Astrocyte (in vitro differentiated cells and primary cell): ENCODE measurements around the gene ECI1. TPM values are rescaled to one million over a fixed set of nuclear protein-coding genes. Genes with fewer than 3 reads are reported as not detected.

Source experiments
- DNase-seq: peaks from one replicate; pipeline ENCODE4 v3.0.0-alpha.2; 2010; ENCODE audit warnings: low read depth
- FAIRE-seq: peaks from 2 replicates; lab custom pipeline; 2011; peaks lifted over from hg19 to GRCh38; lab: Jason Lieb, UNC
- H2AFZ ChIP-seq: 2 replicates; pipeline ENCODE4 v1.6.0; 2012; ENCODE audit warnings: low read depth, low read length, inconsistent platforms
- H3K27ac ChIP-seq: 2 replicates; pipeline ENCODE4 v1.5.1; 2011; ENCODE audit warnings: low read depth, low read length, inconsistent platforms
- H3K27me3 ChIP-seq: 2 replicates; pipeline ENCODE4 v1.6.0; 2011; ENCODE audit warnings: low read length, inconsistent platforms; ENCODE audit not compliant: insufficient read depth
- H3K36me3 ChIP-seq: 2 replicates; pipeline ENCODE4 v1.5.1; 2011; ENCODE audit warnings: low read length, inconsistent platforms; ENCODE audit not compliant: insufficient read depth
- H3K4me1 ChIP-seq: 2 replicates; pipeline ENCODE4 v1.5.1; 2011; ENCODE audit warnings: low read length, inconsistent platforms; ENCODE audit not compliant: insufficient read depth
- H3K4me2 ChIP-seq: 2 replicates; pipeline ENCODE4 v1.6.0; 2012; ENCODE audit warnings: low read length, inconsistent platforms
- H3K4me3 ChIP-seq: 2 replicates; pipeline ENCODE4 v1.5.1; 2011; ENCODE audit warnings: low read depth, mild to moderate bottlenecking, low read length, inconsistent platforms; ENCODE audit not compliant: insufficient read depth
- H3K79me2 ChIP-seq: 2 replicates; pipeline ENCODE4 v1.6.0; 2012; ENCODE audit warnings: mild to moderate bottlenecking, low read length, inconsistent platforms; ENCODE audit not compliant: insufficient read depth
- H3K9ac ChIP-seq: 2 replicates; pipeline ENCODE4 v1.6.0; 2012; ENCODE audit warnings: mild to moderate bottlenecking, low read length, inconsistent platforms
- H3K9me3 ChIP-seq: 2 replicates; pipeline ENCODE4 v1.5.1; 2012; ENCODE audit warnings: low read depth, mild to moderate bottlenecking, low read length, inconsistent platforms; ENCODE audit not compliant: insufficient read depth
- H4K20me1 ChIP-seq: 2 replicates; pipeline ENCODE4 v1.6.0; 2012; ENCODE audit warnings: low read length, inconsistent platforms; ENCODE audit not compliant: insufficient read depth
- H3K27ac Mint-ChIP-seq: one replicate; pipeline ENCODE4 v1.8.0; 2021; ENCODE audit warnings: mild to moderate bottlenecking, mixed read lengths; ENCODE audit not compliant: unreplicated experiment
- H3K27me3 Mint-ChIP-seq: one replicate; pipeline ENCODE4 v1.8.0; 2021; ENCODE audit warnings: low read depth, mixed read lengths; ENCODE audit not compliant: unreplicated experiment
- H3K36me3 Mint-ChIP-seq: one replicate; pipeline ENCODE4 v1.8.0; 2021; ENCODE audit warnings: low read depth, mixed read lengths; ENCODE audit not compliant: unreplicated experiment
- H3K4me1 Mint-ChIP-seq: one replicate; pipeline ENCODE4 v1.8.0; 2021; ENCODE audit warnings: low read depth, mixed read lengths; ENCODE audit not compliant: unreplicated experiment
- H3K4me3 Mint-ChIP-seq: one replicate; pipeline ENCODE4 v1.8.0; 2021; ENCODE audit warnings: mild to moderate bottlenecking, moderate library complexity, mixed read lengths; ENCODE audit not compliant: unreplicated experiment
- H3K9me3 Mint-ChIP-seq: one replicate; pipeline ENCODE4 v1.8.0; 2021; ENCODE audit warnings: mild to moderate bottlenecking, mixed read lengths; ENCODE audit not compliant: unreplicated experiment
- EZH2 ChIP-seq: IDR thresholded peaks from 2 replicates; pipeline ENCODE4 v1.6.1; 2012; ENCODE audit warnings: mild to moderate bottlenecking, low read length, inconsistent platforms; ENCODE audit not compliant: insufficient read depth
- total RNA-seq: library from RNA; stranded (reverse); gene quantifications from 2 replicates; pipeline ENCODE4 v1.2.1, GENCODE V29; 2021
- TF ChIP-seq, protein P1 (sequence below): IDR thresholded peaks from 2 replicates; pipeline ENCODE4 v1.5.1; 2011; ENCODE audit warnings: low read depth, mild to moderate bottlenecking, inconsistent platforms, low read length, moderate library complexity; ENCODE audit not compliant: insufficient read depth

Gene ECI1
- total RNA-seq, 1 donor from 2014 or later, result 53.4 TPM

DNA sequence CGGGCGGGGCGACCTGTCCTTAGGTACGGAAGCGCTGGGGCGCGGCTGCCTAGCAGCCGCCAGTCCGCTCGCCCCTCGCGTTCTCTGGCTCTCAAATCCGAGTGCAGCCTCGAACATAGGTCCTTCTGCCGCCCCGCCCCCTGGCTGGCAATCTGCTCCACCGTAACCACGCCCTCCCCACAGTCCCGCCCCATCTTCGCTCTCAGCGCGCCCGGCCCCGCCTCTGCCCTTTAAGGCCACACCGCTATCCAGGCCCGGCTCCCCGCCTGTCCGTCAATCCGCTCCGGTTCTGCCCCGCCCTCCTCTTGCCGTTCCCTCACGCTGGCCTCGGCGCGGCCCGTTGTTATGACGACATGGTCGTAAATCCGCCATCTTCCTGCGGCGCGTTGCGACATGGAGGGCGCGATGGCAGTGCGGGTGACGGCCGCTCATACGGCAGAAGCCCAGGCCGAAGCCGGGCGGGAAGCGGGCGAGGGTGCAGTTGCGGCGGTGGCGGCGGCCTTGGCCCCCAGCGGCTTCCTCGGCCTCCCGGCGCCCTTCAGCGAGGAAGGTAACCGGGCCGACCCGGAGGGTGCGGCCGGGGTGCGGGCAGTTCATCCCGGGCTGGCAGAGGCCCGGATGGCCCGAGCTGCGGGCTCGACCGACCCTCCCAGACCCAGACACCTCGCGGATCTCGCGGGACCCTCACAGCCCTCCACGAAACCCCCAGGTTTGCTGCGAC is 28.0 kb downstream of the ECI1 start, which contains the start of gene E4F1:
TSS of gene E4F1 (plus strand) at position 371 of the 721 bp plus-strand sequence. CDS start at position 394, 23 bp downstream.
- H4K20me1 ChIP-seq, result peaks cover 39% of the 10 kb centered on the region
- peak within 1 kb of the TSS; percentile 91 for H2AFZ ChIP-seq
- Mint-ChIP-seq H3K36me3 (peaks cover 4% of the 10 kb centered on the region), H3K27ac (peak within 1 kb of the TSS; percentile 77), H3K9me3 (no peaks in the 10 kb centered on the region), H3K4me1 (peaks cover 7% of the 10 kb centered on the region), H3K4me3 (peak within 1 kb of the TSS; percentile 90), H3K27me3 (no peaks in the 10 kb centered on the region)
- no peaks in the 10 kb centered on the region for H3K36me3 ChIP-seq
- H3K4me2 ChIP-seq, result peak within 1 kb of the TSS; percentile 100
- no peak for TF ChIP-seq EZH2
- TF ChIP-seq, protein P1, sequence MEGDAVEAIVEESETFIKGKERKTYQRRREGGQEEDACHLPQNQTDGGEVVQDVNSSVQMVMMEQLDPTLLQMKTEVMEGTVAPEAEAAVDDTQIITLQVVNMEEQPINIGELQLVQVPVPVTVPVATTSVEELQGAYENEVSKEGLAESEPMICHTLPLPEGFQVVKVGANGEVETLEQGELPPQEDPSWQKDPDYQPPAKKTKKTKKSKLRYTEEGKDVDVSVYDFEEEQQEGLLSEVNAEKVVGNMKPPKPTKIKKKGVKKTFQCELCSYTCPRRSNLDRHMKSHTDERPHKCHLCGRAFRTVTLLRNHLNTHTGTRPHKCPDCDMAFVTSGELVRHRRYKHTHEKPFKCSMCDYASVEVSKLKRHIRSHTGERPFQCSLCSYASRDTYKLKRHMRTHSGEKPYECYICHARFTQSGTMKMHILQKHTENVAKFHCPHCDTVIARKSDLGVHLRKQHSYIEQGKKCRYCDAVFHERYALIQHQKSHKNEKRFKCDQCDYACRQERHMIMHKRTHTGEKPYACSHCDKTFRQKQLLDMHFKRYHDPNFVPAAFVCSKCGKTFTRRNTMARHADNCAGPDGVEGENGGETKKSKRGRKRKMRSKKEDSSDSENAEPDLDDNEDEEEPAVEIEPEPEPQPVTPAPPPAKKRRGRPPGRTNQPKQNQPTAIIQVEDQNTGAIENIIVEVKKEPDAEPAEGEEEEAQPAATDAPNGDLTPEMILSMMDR, result no peak
- DNase-seq, result peak; percentile 99
- peak within 1 kb of the TSS; percentile 70 for H3K27ac ChIP-seq
- H3K4me1 ChIP-seq, result peaks cover 9% of the 10 kb centered on the region
- H3K9ac ChIP-seq, result peak within 1 kb of the TSS; percentile 95
- FAIRE-seq, result no peak
- H3K4me3 ChIP-seq, result peak within 1 kb of the TSS; percentile 88
- no peaks in the 10 kb centered on the region for H3K27me3 ChIP-seq
- H3K79me2 ChIP-seq, result peaks cover 46% of the 10 kb centered on the region
- H3K9me3 ChIP-seq, result no peaks in the 10 kb centered on the region

DNA sequence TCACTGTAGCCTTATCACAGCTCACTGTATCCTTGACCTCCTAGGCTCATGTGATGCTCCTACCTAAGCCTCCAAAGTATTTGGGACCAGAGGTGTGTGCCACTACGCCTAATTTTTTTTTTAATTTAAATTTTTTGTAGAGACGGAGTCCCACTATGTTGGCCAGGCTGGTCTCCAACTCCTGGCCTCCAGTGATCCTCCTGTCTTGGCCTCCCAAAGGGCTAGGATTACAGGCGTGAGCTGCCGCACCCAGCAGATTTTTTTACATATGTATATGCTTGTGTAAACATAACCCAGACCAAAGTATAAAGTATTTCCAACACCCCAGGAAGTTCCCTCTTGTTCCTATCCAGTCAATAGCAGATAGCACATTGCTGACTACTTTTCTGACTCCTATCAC is 35.1 kb downstream of the ECI1 start:
- TF ChIP-seq EZH2, result no peak
- TF ChIP-seq, protein P1, result no peak
- FAIRE-seq, result no peak
- H2AFZ ChIP-seq, result no peak overlapping the region
- H3K79me2 ChIP-seq, result peaks cover 29% of the 10 kb centered on the region
- peaks cover 19% of the 10 kb centered on the region for H3K4me1 ChIP-seq
- no peak overlapping the region for H3K27ac ChIP-seq
- no peaks in the 10 kb centered on the region for H3K9me3 ChIP-seq
- Mint-ChIP-seq H3K36me3 (no peaks in the 10 kb centered on the region), H3K4me3 (peak overlapping the region; percentile 87), H3K9me3 (no peaks in the 10 kb centered on the region), H3K27me3 (no peaks in the 10 kb centered on the region), H3K27ac (peak overlapping the region; percentile 26), H3K4me1 (peaks cover 12% of the 10 kb centered on the region)
- H3K36me3 ChIP-seq, result no peaks in the 10 kb centered on the region
- H3K4me3 ChIP-seq, result no peak overlapping the region
- DNase-seq, result no peak
- H4K20me1 ChIP-seq, result peaks cover 19% of the 10 kb centered on the region
- H3K27me3 ChIP-seq, result no peaks in the 10 kb centered on the region
- no peak overlapping the region for H3K4me2 ChIP-seq
- no peak overlapping the region for H3K9ac ChIP-seq

DNA sequence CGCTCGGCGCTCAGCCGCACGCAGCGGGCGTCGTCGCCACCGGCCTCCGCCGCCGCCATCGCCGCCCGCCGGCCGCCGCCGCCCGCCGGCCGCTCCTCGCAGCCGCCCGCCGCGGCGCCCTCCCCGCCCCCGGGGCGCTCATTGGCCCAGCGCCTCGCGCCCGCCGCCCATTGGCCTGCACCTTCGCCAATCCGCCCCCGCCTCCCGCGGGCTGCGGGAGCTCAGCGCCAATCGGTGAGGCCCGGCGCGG is 36.7 kb downstream of the ECI1 start, which contains the start of gene PGP:
TSS of gene PGP (minus strand) at position 122 of the 250 bp plus-strand sequence. CDS start at position 59, 63 bp downstream.
- DNase-seq (no peak), FAIRE-seq (no peak)
- peak within 1 kb of the TSS; percentile 99 for H3K4me2 ChIP-seq
- no peaks in the 10 kb centered on the region for H3K36me3 Mint-ChIP-seq
- H3K36me3 ChIP-seq, result no peaks in the 10 kb centered on the region
- H3K4me1 Mint-ChIP-seq, result peaks cover 12% of the 10 kb centered on the region
- H3K9me3 Mint-ChIP-seq, result no peaks in the 10 kb centered on the region
- no peaks in the 10 kb centered on the region for H3K27me3 Mint-ChIP-seq
- peak within 1 kb of the TSS; percentile 89 for H3K4me3 ChIP-seq
- H4K20me1 ChIP-seq, result peaks cover 30% of the 10 kb centered on the region
- peaks cover 19% of the 10 kb centered on the region for H3K4me1 ChIP-seq
- H3K79me2 ChIP-seq, result peaks cover 29% of the 10 kb centered on the region
- H3K9me3 ChIP-seq, result no peaks in the 10 kb centered on the region
- H3K27ac ChIP-seq, result peak within 1 kb of the TSS; percentile 92
- H3K4me3 Mint-ChIP-seq, result peak within 1 kb of the TSS; percentile 87
- TF ChIP-seq, protein P1, result no peak
- no peak for TF ChIP-seq EZH2
- peak within 1 kb of the TSS; percentile 90 for H3K9ac ChIP-seq
- H3K27ac Mint-ChIP-seq, result peak within 1 kb of the TSS; percentile 81
- peak within 1 kb of the TSS; percentile 96 for H2AFZ ChIP-seq
- no peaks in the 10 kb centered on the region for H3K27me3 ChIP-seq
